Naive thymus-derived CD4-positive, alpha-beta T cell (primary cell): Measurements from ENCODE around the gene IGFLR1. TPM values are rescaled to one million over a fixed set of nuclear protein-coding genes. Genes with fewer than 3 reads are reported as not detected.

ENCODE experiments used
- ATAC-seq: fragments of 150-1000 bp; cut with Tn5 transposase; 2 replicates; pipeline ENCODE4 v1.10.0; 2021; ENCODE audit warnings: mild to moderate bottlenecking, moderate library complexity
- CTCF ChIA-PET: fragments of 350-600 bp; sonication (Branson Sonifier 250); formaldehyde crosslinking; loops from one replicate; lab custom pipeline; 2021; ENCODE audit warnings: antibody characterized with exemption; lab: Charles Lee
- POLR2A ChIA-PET: fragments of 350-600 bp; sonication (Branson Sonifier 250); formaldehyde crosslinking; loops from one replicate; lab custom pipeline; 2021; ENCODE audit warnings: antibody characterized with exemption, inconsistent platforms; lab: Charles Lee
- DNase-seq, 9 donors: peaks; one replicate each; pipeline versions ENCODE4 v3.0.0 to v3.0.0-alpha.2; 2020 to 2022; ENCODE audit warnings: mixed read lengths in 1 of 9
- H3K27ac ChIP-seq: one replicate; pipeline ENCODE4 v1.7.0; 2013; ENCODE audit warnings: mild to moderate bottlenecking, low read depth, low read length, moderate library complexity
- H3K27me3 ChIP-seq, 2 donors: one replicate each; pipeline ENCODE4 v1.7.0; 2013; ENCODE audit warnings: low read length in 2 of 2, mild to moderate bottlenecking in 2 of 2, moderate library complexity in 2 of 2; ENCODE audit not compliant: control insufficient read depth in 2 of 2, insufficient read depth in 2 of 2
- H3K36me3 ChIP-seq, 3 experiments: 1 replicate in 2 of 3; 2 replicates in 1 of 3; pipeline ENCODE4 v1.7.0; 2013; ENCODE audit warnings: low read length in 3 of 3, mild to moderate bottlenecking in 3 of 3, moderate library complexity in 1 of 3; ENCODE audit not compliant: insufficient read depth in 3 of 3, control insufficient read depth in 2 of 3
- H3K4me1 ChIP-seq, 2 donors: one replicate each; pipeline ENCODE4 v1.7.0; 2013; ENCODE audit warnings: low read length in 2 of 2, mild to moderate bottlenecking in 2 of 2, moderate library complexity in 1 of 2; ENCODE audit not compliant: control insufficient read depth in 2 of 2, insufficient read depth in 2 of 2
- H3K4me3 ChIP-seq: 2 replicates; pipeline ENCODE4 v1.7.0; 2013; ENCODE audit warnings: mild to moderate bottlenecking, low read length
- H3K9me3 ChIP-seq, 3 experiments: 1 replicate in 2 of 3; 2 replicates in 1 of 3; pipeline ENCODE4 v1.7.0; 2013; ENCODE audit warnings: low read length in 3 of 3; ENCODE audit not compliant: control insufficient read depth in 2 of 3
- H3K27ac Mint-ChIP-seq, 9 donors: one replicate each; pipeline ENCODE4 v1.8.0; 2020 to 2022; ENCODE audit warnings: mixed read lengths in 9 of 9, mild to moderate bottlenecking in 8 of 9, moderate library complexity in 5 of 9, inconsistent platforms in 2 of 9
- H3K27me3 Mint-ChIP-seq, 5 donors: one replicate each; pipeline ENCODE4 v1.8.0; 2021 to 2022; ENCODE audit warnings: mixed read lengths in 5 of 5, mild to moderate bottlenecking in 1 of 5
- H3K36me3 Mint-ChIP-seq, 5 donors: one replicate each; pipeline ENCODE4 v1.8.0; 2020 to 2022; ENCODE audit warnings: mixed read lengths in 5 of 5, mild to moderate bottlenecking in 3 of 5, inconsistent platforms in 1 of 5
- H3K4me1 Mint-ChIP-seq, 7 donors: one replicate each; pipeline ENCODE4 v1.8.0; 2020 to 2022; ENCODE audit warnings: mixed read lengths in 7 of 7, mild to moderate bottlenecking in 3 of 7, inconsistent platforms in 1 of 7
- H3K4me3 Mint-ChIP-seq, 10 donors: one replicate each; pipeline ENCODE4 v1.8.0; 2020 to 2022; ENCODE audit warnings: mild to moderate bottlenecking in 10 of 10, mixed read lengths in 10 of 10, moderate library complexity in 6 of 10, inconsistent platforms in 2 of 10
- H3K9me3 Mint-ChIP-seq, 11 donors: one replicate each; pipeline ENCODE4 v1.8.0; 2020 to 2022; ENCODE audit warnings: mixed read lengths in 11 of 11, mild to moderate bottlenecking in 4 of 11, inconsistent platforms in 1 of 11, moderate library complexity in 1 of 11
- intact Hi-C, 2 donors: fragments of 100-400 bp; cut with micrococcal nuclease; formaldehyde crosslinking; loops; one replicate each; pipeline ENCODE4 v1.15.1; 2023
- polyA plus RNA-seq, 2 donors: library from polyadenylated mRNA; unstranded; fragments of 300-500 nt; fragmentation: Illumina TruSeq; gene quantifications; one replicate each; pipeline ENCODE4 v1.2.3, GENCODE V29; 2021
- total RNA-seq, 6 experiments: library from RNA in 5 of 6; stranded (reverse) in 5 of 6; gene quantifications; 1 replicate in 5 of 6; 2 replicates in 1 of 6; pipeline ENCODE4 v1.2.3 and lab custom pipeline; 2021 to 2026

The IGFLR1 gene
- total and polyA plus RNA-seq, 7 experiments from 2014 or later = 61.4 to 113 (median 99.5) TPM

GRCh38 chr19:35788205-35788960 is 46.1 kb upstream of the IGFLR1 start:
- DNase-seq = no peak
- no peak overlapping the region for H3K4me3 ChIP-seq
- Mint-ChIP-seq H3K27me3 (peaks cover 0 to 4% (median 0%) of the 10 kb centered on the region in 5 donors), H3K27ac (peak overlapping the region in 1 of 9 donors; percentile 52), H3K4me3 (no peak overlapping the region), H3K9me3 (no peaks in the 10 kb centered on the region), H3K4me1 (no peaks in the 10 kb centered on the region), H3K36me3 (peaks cover 0 to under 1% (median 0%) of the 10 kb centered on the region in 5 donors)
- ATAC-seq = no peak
- intact Hi-C loops = no loop called here
- POLR2A ChIA-PET = no interaction called here
- H3K36me3 ChIP-seq = peaks cover 0 to 7% (median 0%) of the 10 kb centered on the region in 3 experiments
- no peaks in the 10 kb centered on the region for H3K9me3 ChIP-seq
- CTCF ChIA-PET = interaction anchor here (0.6 kb wide), 1 partner anchor 389 kb away, joined by 5 read pairs; no protein-coding TSS in a partner anchor
- no peaks in the 10 kb centered on the region for H3K27me3 ChIP-seq
- H3K4me1 ChIP-seq = no peaks in the 10 kb centered on the region
- H3K27ac ChIP-seq = no peak overlapping the region

GRCh38 chr19:35787227-35787799 is 45.1 kb upstream of the IGFLR1 start:
- Histone ChIP-seq H3K27ac (no peak overlapping the region), H3K27me3 (no peaks in the 10 kb centered on the region), H3K9me3 (no peaks in the 10 kb centered on the region), H3K4me1 (no peaks in the 10 kb centered on the region), H3K4me3 (no peak overlapping the region), H3K36me3 (peaks cover 0 to 12% (median 0%) of the 10 kb centered on the region in 3 experiments)
- DNase-seq (no peak), ATAC-seq (no peak)
- intact Hi-C loops = no loop called here
- peaks cover 0 to 8% (median 2%) of the 10 kb centered on the region in 5 donors for H3K36me3 Mint-ChIP-seq
- H3K9me3 Mint-ChIP-seq = no peaks in the 10 kb centered on the region
- ChIA-PET CTCF (no interaction called here), POLR2A (no interaction called here)
- no peaks in the 10 kb centered on the region for H3K27me3 Mint-ChIP-seq
- peaks cover 0 to 4% (median 0%) of the 10 kb centered on the region in 7 donors for H3K4me1 Mint-ChIP-seq
- no peak overlapping the region for H3K27ac Mint-ChIP-seq
- no peak overlapping the region for H3K4me3 Mint-ChIP-seq

- Histone ChIP-seq H3K4me1 (no peaks in the 10 kb centered on the region), H3K9me3 (no peaks in the 10 kb centered on the region), H3K27me3 (no peaks in the 10 kb centered on the region), H3K4me3 (no peak overlapping the region), H3K27ac (no peak overlapping the region), H3K36me3 (peaks cover 0 to 14% (median 0%) of the 10 kb centered on the region in 3 experiments)
- DNase-seq (no peak), ATAC-seq (no peak)
- H3K9me3 Mint-ChIP-seq = no peaks in the 10 kb centered on the region
- peaks cover 0 to 8% (median 2%) of the 10 kb centered on the region in 5 donors for H3K36me3 Mint-ChIP-seq
- H3K27me3 Mint-ChIP-seq = no peaks in the 10 kb centered on the region
- ChIA-PET POLR2A (no interaction called here), CTCF (no interaction called here)
- peaks cover 0 to 4% (median 0%) of the 10 kb centered on the region in 7 donors for H3K4me1 Mint-ChIP-seq
- no peak overlapping the region for H3K4me3 Mint-ChIP-seq
- intact Hi-C loops = no loop called here
- no peak overlapping the region for H3K27ac Mint-ChIP-seq
Measured at GRCh38 chr19:35786299-35787160, 44.3 kb upstream of the IGFLR1 start.

GRCh38 chr19:35785339-35785627 is 43.0 kb upstream of the IGFLR1 start:
- Mint-ChIP-seq H3K27ac (no peak overlapping the region), H3K36me3 (peaks cover 0 to 8% (median 5%) of the 10 kb centered on the region in 5 donors), H3K4me3 (no peak overlapping the region), H3K4me1 (peaks cover 0 to 4% (median 0%) of the 10 kb centered on the region in 7 donors), H3K9me3 (no peaks in the 10 kb centered on the region), H3K27me3 (no peaks in the 10 kb centered on the region)
- Histone ChIP-seq H3K27ac (no peak overlapping the region), H3K4me1 (no peaks in the 10 kb centered on the region), H3K9me3 (no peaks in the 10 kb centered on the region), H3K27me3 (no peaks in the 10 kb centered on the region), H3K36me3 (peaks cover 0 to 19% (median 0%) of the 10 kb centered on the region in 3 experiments), H3K4me3 (no peak overlapping the region)
- DNase-seq = no peak
- CTCF ChIA-PET = no interaction called here
- ATAC-seq = no peak
- POLR2A ChIA-PET = no interaction called here
- intact Hi-C loops = no loop called here

- POLR2A ChIA-PET = no interaction called here
- intact Hi-C loops = no loop called here
Measured at GRCh38 chr19:35784503-35785338, 42.5 kb upstream of the IGFLR1 start.

More at GRCh38 chr19:35784503-35785338, 42.5 kb upstream of the IGFLR1 start:
- Histone ChIP-seq H3K4me1 (no peaks in the 10 kb centered on the region), H3K27me3 (no peaks in the 10 kb centered on the region), H3K9me3 (no peaks in the 10 kb centered on the region), H3K27ac (no peak overlapping the region), H3K36me3 (peaks cover 0 to 22% (median 0%) of the 10 kb centered on the region in 3 experiments), H3K4me3 (no peak overlapping the region)
- Mint-ChIP-seq H3K4me3 (no peak overlapping the region), H3K27ac (no peak overlapping the region), H3K36me3 (peaks cover 0 to 8% (median 5%) of the 10 kb centered on the region in 5 donors), H3K9me3 (no peaks in the 10 kb centered on the region), H3K4me1 (peaks cover 0 to 4% (median 0%) of the 10 kb centered on the region in 7 donors), H3K27me3 (no peaks in the 10 kb centered on the region)
- CTCF ChIA-PET = no interaction called here
- DNase-seq = no peak
- ATAC-seq = no peak
